ENCODE results near the gene RAB44. TPM values are rescaled to one million over a fixed set of nuclear protein-coding genes. Genes with fewer than 3 reads are reported as not detected.

Gene RAB44
- total RNA-seq, 1 donor from 2014 or later, result not detected

DNA sequence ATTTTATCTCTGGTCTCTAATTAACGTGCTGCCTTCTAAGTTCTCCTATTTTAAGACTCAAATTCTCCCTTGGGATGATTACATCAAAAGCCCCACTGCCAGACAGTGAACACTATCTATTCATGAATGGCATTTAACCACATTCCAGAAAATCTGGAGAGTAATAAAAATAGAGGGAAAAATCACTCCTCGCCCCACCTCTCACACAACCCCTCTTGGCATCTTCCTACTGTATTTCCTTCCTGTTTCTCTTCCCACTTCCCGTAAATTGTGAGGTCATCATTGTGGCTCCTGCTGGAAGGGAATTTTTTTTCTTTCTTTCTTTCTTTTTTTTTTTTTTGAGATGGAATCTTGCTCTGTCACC lies 31.5 kb downstream of the RAB44 start:
- H3K27me3 Mint-ChIP-seq (ENCODE audit: unreplicated experiment), result peaks cover 5% of the 10 kb centered on the region
- peaks cover 25% of the 10 kb centered on the region for H3K4me1 Mint-ChIP-seq (ENCODE audit: low read depth, unreplicated experiment)
- H3K36me3 Mint-ChIP-seq (ENCODE audit: unreplicated experiment), result no peaks in the 10 kb centered on the region
- no peak overlapping the region for H3K4me3 Mint-ChIP-seq (ENCODE audit: unreplicated experiment)
- no peak for DNase-seq
- H3K9me3 Mint-ChIP-seq (ENCODE audit: unreplicated experiment), result peaks cover 6% of the 10 kb centered on the region
- H3K27ac Mint-ChIP-seq (ENCODE audit: unreplicated experiment), result no peak overlapping the region
- TF ChIP-seq, protein P1, sequence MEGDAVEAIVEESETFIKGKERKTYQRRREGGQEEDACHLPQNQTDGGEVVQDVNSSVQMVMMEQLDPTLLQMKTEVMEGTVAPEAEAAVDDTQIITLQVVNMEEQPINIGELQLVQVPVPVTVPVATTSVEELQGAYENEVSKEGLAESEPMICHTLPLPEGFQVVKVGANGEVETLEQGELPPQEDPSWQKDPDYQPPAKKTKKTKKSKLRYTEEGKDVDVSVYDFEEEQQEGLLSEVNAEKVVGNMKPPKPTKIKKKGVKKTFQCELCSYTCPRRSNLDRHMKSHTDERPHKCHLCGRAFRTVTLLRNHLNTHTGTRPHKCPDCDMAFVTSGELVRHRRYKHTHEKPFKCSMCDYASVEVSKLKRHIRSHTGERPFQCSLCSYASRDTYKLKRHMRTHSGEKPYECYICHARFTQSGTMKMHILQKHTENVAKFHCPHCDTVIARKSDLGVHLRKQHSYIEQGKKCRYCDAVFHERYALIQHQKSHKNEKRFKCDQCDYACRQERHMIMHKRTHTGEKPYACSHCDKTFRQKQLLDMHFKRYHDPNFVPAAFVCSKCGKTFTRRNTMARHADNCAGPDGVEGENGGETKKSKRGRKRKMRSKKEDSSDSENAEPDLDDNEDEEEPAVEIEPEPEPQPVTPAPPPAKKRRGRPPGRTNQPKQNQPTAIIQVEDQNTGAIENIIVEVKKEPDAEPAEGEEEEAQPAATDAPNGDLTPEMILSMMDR (IDR thresholded peaks at IDR 0.05; ENCODE audit: partially characterized antibody, unreplicated experiment), result no peak

DNA sequence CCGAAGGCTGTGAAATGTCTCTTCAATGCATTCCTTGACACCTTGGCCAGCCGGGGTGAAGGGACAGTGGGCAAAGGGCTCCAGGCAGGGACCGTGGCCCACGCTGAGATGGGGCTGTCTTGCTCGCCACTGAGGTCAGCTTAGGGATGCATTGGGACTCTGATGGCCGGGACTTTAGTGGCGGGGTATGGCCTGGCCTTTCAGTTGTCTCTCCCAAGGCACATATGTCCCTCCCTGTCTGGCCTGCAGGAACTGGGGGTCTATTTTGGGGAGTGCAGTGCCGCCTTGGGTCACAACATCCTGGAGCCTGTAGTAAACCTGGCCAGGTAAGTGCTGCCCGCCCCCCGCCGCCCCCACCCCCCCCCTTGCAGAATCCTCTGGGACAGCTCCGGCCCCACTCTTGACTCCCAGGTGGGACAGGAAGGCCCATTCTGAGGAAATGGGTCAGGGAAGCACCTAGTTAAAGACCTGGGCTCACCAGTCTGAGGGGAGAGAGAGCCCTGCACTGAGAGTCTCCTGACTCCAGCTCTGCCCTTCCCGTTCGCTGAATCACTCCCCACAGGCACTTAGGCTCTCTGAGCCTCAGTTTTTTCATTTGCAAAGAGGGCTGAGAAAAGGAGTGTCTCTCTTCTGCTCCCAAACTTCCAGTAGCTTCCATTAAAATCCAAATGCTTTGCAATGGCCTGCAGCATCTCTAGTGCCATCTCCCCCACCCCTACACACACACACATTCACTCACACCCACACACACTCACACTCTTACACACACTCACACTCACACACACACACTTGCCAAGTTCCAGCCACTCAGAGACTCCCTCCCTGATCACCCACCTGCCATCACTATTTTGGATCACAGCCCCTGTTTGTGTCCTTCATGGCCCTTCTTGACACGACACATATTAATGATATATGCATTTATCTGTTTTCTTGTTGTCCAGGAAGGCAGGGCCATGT lies 33.1 kb downstream of the RAB44 start:
- Mint-ChIP-seq H3K27me3 (ENCODE audit: unreplicated experiment) (peaks cover 8% of the 10 kb centered on the region), H3K27ac (ENCODE audit: unreplicated experiment) (no peak overlapping the region), H3K9me3 (ENCODE audit: unreplicated experiment) (peaks cover 5% of the 10 kb centered on the region), H3K4me3 (ENCODE audit: unreplicated experiment) (no peak overlapping the region), H3K4me1 (ENCODE audit: low read depth, unreplicated experiment) (peaks cover 18% of the 10 kb centered on the region), H3K36me3 (ENCODE audit: unreplicated experiment) (no peaks in the 10 kb centered on the region)
- no peak for DNase-seq
- TF ChIP-seq, protein P1 (IDR thresholded peaks at IDR 0.05; ENCODE audit: partially characterized antibody, unreplicated experiment), result no peak

DNA sequence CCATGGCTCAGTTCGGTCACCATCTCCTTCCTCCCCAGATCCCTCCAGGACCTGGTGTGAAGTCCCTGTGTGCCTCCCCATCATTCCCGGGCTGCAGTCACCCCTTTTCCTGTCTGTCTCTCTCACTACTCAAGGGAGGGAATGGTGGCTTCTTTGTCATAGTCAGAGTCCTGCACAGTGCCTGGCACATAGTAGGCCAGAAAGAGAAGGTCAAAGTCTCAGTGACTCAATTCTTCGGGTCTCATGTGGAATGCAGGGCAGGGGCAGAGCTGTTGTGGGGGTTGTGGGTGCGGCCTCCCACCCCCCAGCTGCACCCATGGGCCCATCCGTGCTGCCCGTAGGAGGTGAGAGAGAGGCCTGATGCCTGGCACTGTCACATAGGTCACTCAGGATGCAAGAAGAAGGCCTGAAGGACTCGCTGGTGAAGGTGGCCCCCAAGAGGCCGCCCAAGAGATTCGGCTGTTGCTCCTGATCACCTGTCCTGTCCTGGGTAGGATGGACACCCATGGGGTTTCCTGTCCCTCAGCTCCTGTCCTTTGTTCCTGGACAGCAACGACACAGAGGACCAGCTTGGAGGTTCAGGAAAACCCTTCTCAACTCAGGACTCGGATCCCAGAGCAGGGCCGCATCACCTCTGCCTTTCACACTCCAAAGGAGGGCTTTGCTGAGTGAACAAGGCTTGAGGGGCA lies 34.1 kb downstream of the RAB44 start:
- no peak overlapping the region for H3K4me3 Mint-ChIP-seq (ENCODE audit: unreplicated experiment)
- H3K27me3 Mint-ChIP-seq (ENCODE audit: unreplicated experiment), result peaks cover 6% of the 10 kb centered on the region
- peaks cover 16% of the 10 kb centered on the region for H3K4me1 Mint-ChIP-seq (ENCODE audit: low read depth, unreplicated experiment)
- no peak for DNase-seq
- TF ChIP-seq, protein P1 (IDR thresholded peaks at IDR 0.05; ENCODE audit: partially characterized antibody, unreplicated experiment), result no peak
- H3K9me3 Mint-ChIP-seq (ENCODE audit: unreplicated experiment), result peaks cover 6% of the 10 kb centered on the region
- no peak overlapping the region for H3K27ac Mint-ChIP-seq (ENCODE audit: unreplicated experiment)
- no peaks in the 10 kb centered on the region for H3K36me3 Mint-ChIP-seq (ENCODE audit: unreplicated experiment)

DNA sequence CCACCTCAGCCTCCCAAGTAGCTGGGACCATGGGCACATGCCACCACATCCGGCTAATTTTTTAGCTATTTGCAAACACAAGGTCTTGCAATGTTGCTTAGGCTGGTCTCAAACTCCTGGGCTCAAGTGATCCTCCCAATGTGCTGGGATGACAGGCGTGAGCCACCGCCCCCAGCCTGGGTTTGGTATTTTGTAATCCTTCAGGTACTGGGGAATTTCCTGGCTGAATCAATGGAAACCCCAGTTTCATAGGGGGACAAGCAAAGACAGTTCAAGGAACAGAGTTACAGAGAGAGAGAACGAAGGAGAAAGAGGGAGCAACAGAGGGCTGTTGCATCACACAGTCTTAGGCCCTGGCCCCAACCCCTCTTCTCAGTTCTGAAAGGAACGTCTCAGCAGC lies 35.7 kb downstream of the RAB44 start:
- DNase-seq, result no peak
- Mint-ChIP-seq H3K36me3 (ENCODE audit: unreplicated experiment) (no peaks in the 10 kb centered on the region), H3K4me1 (ENCODE audit: low read depth, unreplicated experiment) (peaks cover 6% of the 10 kb centered on the region), H3K9me3 (ENCODE audit: unreplicated experiment) (peaks cover 2% of the 10 kb centered on the region), H3K27ac (ENCODE audit: unreplicated experiment) (no peak overlapping the region), H3K4me3 (ENCODE audit: unreplicated experiment) (no peak overlapping the region), H3K27me3 (ENCODE audit: unreplicated experiment) (peaks cover 3% of the 10 kb centered on the region)
- TF ChIP-seq, protein P1 (IDR thresholded peaks at IDR 0.05; ENCODE audit: partially characterized antibody, unreplicated experiment), result no peak

All from glutamatergic neuron (in vitro differentiated cells).